A549 (cell line): ENCODE results near the gene ABCF2. TPM values are rescaled to one million over a fixed set of nuclear protein-coding genes. Genes with fewer than 3 reads are reported as not detected.

Experiments used
- ATAC-seq, 2 experiments: fragments of 200-7000 bp in 1 of 2; fragments of >200 bp in 1 of 2; cut with Nextera tagmentation in 1 of 2; cut with Tn5 transposase in 1 of 2; 3 replicates each; pipeline versions ENCODE4 v1.8.0 to v1.9.1; 2018 to 2020; ENCODE audit warnings: mild to moderate bottlenecking in 1 of 2, moderate library complexity in 1 of 2
- CTCF ChIA-PET: fragments of 300-600 bp; sonication (Branson Sonifier 250); formaldehyde crosslinking; extraction: SDS; loops from one replicate; lab custom pipeline; 2021; ENCODE audit warnings: antibody characterized with exemption, inconsistent platforms; lab: Yijun Ruan, JAX
- POLR2A ChIA-PET: fragments of 350-600 bp; formaldehyde crosslinking; extraction: SDS; loops from one replicate; lab custom pipeline; 2021; ENCODE audit warnings: antibody characterized with exemption, inconsistent platforms; lab: Yijun Ruan, JAX
- DNase-seq, 2 experiments: peaks; one replicate each; pipeline versions ENCODE4 v3.0.0 to v3.0.0-alpha.2; 2011 to 2016; ENCODE audit warnings: low read depth in 1 of 2, low spot score in 1 of 2
- FAIRE-seq: peaks from 2 replicates; lab custom pipeline; 2011; peaks lifted over from hg19 to GRCh38; lab: Jason Lieb, UNC
- H3K27ac ChIP-seq, 2 experiments: fragments of >200 bp; sonication (Bioruptor Twin); formaldehyde crosslinking; 3 replicates each; pipeline ENCODE4 v1.5.1; 2016 to 2017
- H3K4me1 ChIP-seq: fragments of >200 bp; sonication (Bioruptor Twin); formaldehyde crosslinking; 3 replicates; pipeline ENCODE4 v1.6.1; 2016
- H3K4me2 ChIP-seq: fragments of >200 bp; sonication (Bioruptor Twin); formaldehyde crosslinking; 3 replicates; pipeline ENCODE4 v1.6.1; 2016
- H3K4me3 ChIP-seq: fragments of >200 bp; sonication (Bioruptor Twin); formaldehyde crosslinking; 3 replicates; pipeline ENCODE4 v1.5.1; 2016
- H3K9me3 ChIP-seq: fragments of >200 bp; sonication (Bioruptor Twin); formaldehyde crosslinking; 3 replicates; pipeline ENCODE4 v1.6.1; 2016
- BCL3 ChIP-seq: fragments of >200 bp; sonication (Bioruptor Twin); formaldehyde crosslinking; IDR thresholded peaks from 3 replicates; pipeline ENCODE4 v1.6.1; 2016
- CBX2 ChIP-seq: fragments of 200-600 bp; sonication (generic); IDR thresholded peaks from 2 replicates; pipeline ENCODE4 v1.6.1; 2016; ENCODE audit warnings: low read depth, mild to moderate bottlenecking, borderline replicate concordance
- CHD2 ChIP-seq: fragments of 150-350 bp; IDR thresholded peaks from 2 replicates; pipeline ENCODE4 v1.6.1; 2014; ENCODE audit warnings: low read length; ENCODE audit not compliant: partially characterized antibody
- CTCF ChIP-seq: fragments of >200 bp; sonication (Bioruptor Twin); formaldehyde crosslinking; IDR thresholded peaks from 3 replicates; pipeline ENCODE4 v1.5.1; 2016
- ESRRA ChIP-seq: fragments of 150-350 bp; IDR thresholded peaks from 2 replicates; pipeline ENCODE4 v1.6.1; 2014; ENCODE audit warnings: mild to moderate bottlenecking, low read length, borderline replicate concordance
- FOSL2 ChIP-seq, 2 experiments: fragments of 450-650 bp in 1 of 2; fragments of >200 bp in 1 of 2; sonication (Bioruptor Twin) in 1 of 2; formaldehyde crosslinking; IDR thresholded peaks; 2 replicates each; pipeline versions ENCODE4 v1.5.0 to v1.6.1; 2016 to 2020; ENCODE audit warnings: mild to moderate bottlenecking in 1 of 2, moderate library complexity in 1 of 2
- HOXB5 ChIP-seq: fragments of 250-450 bp; sonication (Bioruptor Pico); IDR thresholded peaks from 2 replicates; pipeline ENCODE4 v1.5.0; 2020; ENCODE audit warnings: mild to moderate bottlenecking, moderate library complexity
- JUN ChIP-seq, 2 experiments: fragments of >200 bp; sonication (Bioruptor Twin); formaldehyde crosslinking; IDR thresholded peaks; 2 replicates in 1 of 2; 3 replicates in 1 of 2; pipeline ENCODE4 v1.6.1; 2016 to 2017
- KDM1A ChIP-seq: fragments of 200-600 bp; sonication (generic); IDR thresholded peaks from 2 replicates; pipeline ENCODE4 v1.6.1; 2016; ENCODE audit warnings: low read depth, mild to moderate bottlenecking
- MAZ ChIP-seq: fragments of 150-350 bp; IDR thresholded peaks from 2 replicates; pipeline ENCODE4 v1.6.1; 2014; ENCODE audit warnings: antibody characterized with exemption, low read depth, low read length, borderline replicate concordance
- NR3C1 ChIP-seq: fragments of >200 bp; sonication (Bioruptor Twin); formaldehyde crosslinking; IDR thresholded peaks from 3 replicates; pipeline ENCODE4 v1.6.1; 2017
- RCOR1 ChIP-seq: fragments of 150-350 bp; IDR thresholded peaks from 2 replicates; pipeline ENCODE4 v1.6.1; 2014; ENCODE audit warnings: antibody characterized with exemption, low read length, low read depth
- RFX5 ChIP-seq: fragments of 450-650 bp; IDR thresholded peaks from 2 replicates; pipeline ENCODE4 v1.7.1; 2014; ENCODE audit warnings: antibody characterized with exemption, mild to moderate bottlenecking, moderate library complexity
- ZSCAN20 ChIP-seq: fragments of 250-450 bp; sonication (Bioruptor Pico); IDR thresholded peaks from 2 replicates; pipeline ENCODE4 v1.8.0; 2022; ENCODE audit warnings: mild to moderate bottlenecking, moderate library complexity
- WGBS: methylation state at CpG from one replicate; pipeline ENCODE4 v1.1.6; 2017; ENCODE audit errors: missing lambda C conversion rate; 5-methylcytosine and 5-hydroxymethylcytosine counted together
- polyA plus RNA-seq, 4 experiments: library from polyadenylated mRNA; depleted of rRNA in 3 of 4; stranded (reverse); fragments of >200 nt; fragmentation: RNase III in 1 of 4; extraction: RNeasy Plus Mini Kit Qiagen cat#74134 plus additional on column Dnase treatment in 1 of 4; gene quantifications; 2 replicates in 3 of 4; 3 replicates in 1 of 4; pipeline ENCODE4 v1.2.3, GENCODE V29; 2011 to 2017
- TF ChIP-seq, protein P1 (sequence below): IDR thresholded peaks from 2 replicates; pipeline ENCODE4 v1.6.1; 2012
- TF ChIP-seq, protein P2 (sequence below): IDR thresholded peaks from 2 replicates; pipeline ENCODE4 v1.6.1; 2012; ENCODE audit warnings: low read depth, borderline replicate concordance
- TF ChIP-seq, protein P3 (sequence below): IDR thresholded peaks from 2 replicates; pipeline ENCODE4 v1.6.1; 2012

ABCF2 gene
- polyA plus RNA-seq, 2 of the 4 experiments (the other 2 are of a cell fraction) = 47.8 to 70.9 TPM

- WGBS = under 1% methylated on average over 25 of the region's 71 CpGs
- Histone ChIP-seq H3K4me2 (peak within 1 kb of the TSS; percentile 97), H3K4me1 (peaks cover 60% of the 10 kb centered on the region), H3K27ac (peak within 1 kb of the TSS; percentile 82 to 94), H3K4me3 (peak within 1 kb of the TSS; percentile 70), H3K9me3 (no peaks in the 10 kb centered on the region)
- DNase-seq (peak; percentile 36 to 51), ATAC-seq (peak; percentile 2 to 14; a peak in 3 of 6 replicates), FAIRE-seq (no peak)
- CTCF ChIA-PET = interaction anchor here (1.2 to 3.1 kb wide), 5 partner anchors 42 to 125 kb away, joined by 3 to 21 read pairs (median 7); no protein-coding TSS in a partner anchor
- POLR2A ChIA-PET = no interaction called here
- TF ChIP-seq HOXB5 (CRISPR knock-in tag) (no peak), CHD2 (no peak), BCL3 (0 out of 3 replicates have a peak, but pooled peaks have one; percentile 41), JUN (IDR thresholded peaks at IDR 0.05) (peak; percentile 14 to 29; a peak in 1 of 5 replicates)
These were observed 21.5 kb upstream of the ABCF2 start, which contains the start of gene SMARCD3 for GRCh38 chr7:151248346-151249033. Gene SMARCD3, minus strand, starts transcription at chr7:151248694. Its CDS starts 132 bp downstream, at chr7:151248562.

DNA sequence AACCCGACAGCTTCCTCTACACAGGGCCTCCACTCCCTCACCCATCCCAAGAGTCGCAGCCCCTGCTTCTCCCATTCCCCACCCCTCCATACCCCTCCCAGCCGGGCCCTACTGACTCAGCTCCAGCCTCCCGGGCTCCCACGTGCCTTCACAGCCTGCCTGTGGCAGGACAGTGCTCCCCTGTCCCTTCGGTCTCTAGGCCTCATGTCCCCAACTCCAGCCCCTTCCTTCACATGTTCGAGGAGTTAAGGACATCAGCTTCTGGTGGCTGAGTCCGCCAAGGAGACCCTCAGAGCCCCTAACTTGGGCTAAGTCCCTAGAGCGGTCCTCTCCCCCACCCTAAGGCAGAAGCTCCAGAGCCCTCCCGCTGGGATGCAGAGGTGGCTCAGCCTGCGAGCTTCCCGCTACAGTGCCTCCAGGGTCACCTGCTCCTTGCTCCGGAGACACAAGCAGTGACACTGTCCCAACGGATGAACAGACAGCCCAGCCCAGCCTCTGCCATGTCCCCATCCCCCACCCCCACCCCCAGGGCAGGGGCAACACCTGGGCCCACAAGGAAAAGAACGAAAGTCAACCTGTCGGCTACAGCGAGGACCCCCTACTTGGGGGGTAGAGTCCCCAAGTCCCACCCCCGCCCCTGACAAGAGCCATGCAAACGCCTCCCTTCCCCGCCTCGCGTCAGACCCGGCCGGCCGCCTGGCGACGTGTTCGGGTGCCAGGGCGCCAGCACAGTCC is 20.8 kb upstream of the ABCF2 start:
- no peaks in the 10 kb centered on the region for H3K9me3 ChIP-seq
- ChIA-PET POLR2A (interaction anchor here (2.1 kb wide), 1 partner anchor 15 kb away, joined by 9 read pairs; the partner anchor contains the start of gene CHPF2), CTCF (interaction anchor here (0.8 to 3.1 kb wide), 8 partner anchors 11 to 124 kb away, joined by 3 to 21 read pairs (median 6); partner anchors contain the start of gene ABCF2)
- DNase-seq = peak in 1 of 2 experiments; percentile 36
- H3K4me3 ChIP-seq = peak overlapping the region; percentile 70
- TF ChIP-seq MAZ = no peak
- no peak for TF ChIP-seq FOSL2 (IDR thresholded peaks at IDR 0.05)
- TF ChIP-seq FOSL2 (CRISPR knock-in tag; IDR thresholded peaks at IDR 0.05) = no peak
- no peak for TF ChIP-seq RFX5
- no peak for TF ChIP-seq NR3C1
- no peak for TF ChIP-seq ESRRA
- no peak for TF ChIP-seq CBX2
- TF ChIP-seq KDM1A = no peak
- TF ChIP-seq, protein P1, sequence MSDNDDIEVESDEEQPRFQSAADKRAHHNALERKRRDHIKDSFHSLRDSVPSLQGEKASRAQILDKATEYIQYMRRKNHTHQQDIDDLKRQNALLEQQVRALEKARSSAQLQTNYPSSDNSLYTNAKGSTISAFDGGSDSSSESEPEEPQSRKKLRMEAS = peak; percentile 64
- ATAC-seq = peak in 1 of 2 experiments; percentile 2; a peak in 1 of 6 replicates
- H3K27ac ChIP-seq = peak overlapping the region; percentile 82 to 94
- 32% methylated on average over 13 of the region's 29 CpGs for WGBS
- FAIRE-seq = no peak
- peaks cover 60% of the 10 kb centered on the region for H3K4me1 ChIP-seq
- H3K4me2 ChIP-seq = peak overlapping the region; percentile 97

DNA sequence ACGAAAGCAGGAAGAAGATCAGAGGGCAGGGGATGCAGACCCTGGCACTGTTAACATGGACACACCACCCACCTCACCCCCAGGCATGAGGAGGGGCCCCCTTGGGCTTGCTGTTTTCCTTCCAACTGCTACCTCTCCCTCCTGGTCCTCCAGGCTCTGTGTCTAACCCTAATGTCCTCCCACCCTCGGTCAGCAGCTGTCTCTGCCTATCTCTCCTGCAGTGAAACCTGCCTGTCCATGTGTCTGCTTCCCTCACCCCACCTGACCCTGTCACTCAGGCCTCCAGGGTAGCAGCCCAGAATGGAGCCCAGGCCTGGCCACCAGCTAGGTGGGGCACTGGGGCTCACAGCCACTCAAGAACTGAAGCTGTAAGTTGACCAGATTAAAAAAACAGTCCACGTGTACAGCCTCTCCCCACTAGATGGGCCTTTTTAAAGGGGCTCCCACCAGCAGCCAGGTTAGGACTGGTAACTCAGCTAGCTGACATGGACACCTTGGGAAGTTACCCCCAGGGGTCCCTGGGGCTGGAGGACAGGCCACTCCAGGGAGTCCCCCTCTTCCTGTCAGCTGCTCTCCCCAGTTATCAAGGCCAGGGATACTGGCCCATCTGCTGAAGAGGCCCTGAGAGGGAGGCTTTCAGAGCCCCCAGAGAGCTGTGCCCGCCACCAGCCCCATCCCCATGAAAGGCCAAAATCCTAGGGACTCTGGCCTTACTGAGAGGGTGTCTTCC is 20.0 kb upstream of the ABCF2 start:
- FAIRE-seq (no peak), ATAC-seq (peak in 1 of 2 experiments; percentile 1; a peak in 3 of 6 replicates), DNase-seq (no peak)
- peak overlapping the region in 1 of 2 experiments; percentile 94; a peak in 3 of 6 replicates for H3K27ac ChIP-seq
- H3K4me2 ChIP-seq = peak overlapping the region; percentile 97
- ChIA-PET POLR2A (interaction anchor here (2.1 kb wide), 1 partner anchor 14 kb away, joined by 9 read pairs; the partner anchor contains the start of gene CHPF2), CTCF (interaction anchor here (0.8 to 4.2 kb wide), 12 partner anchors 10 to 124 kb away, joined by 3 to 69 read pairs (median 6); partner anchors contain the start of genes ABCF2 and CHPF2)
- peaks cover 55% of the 10 kb centered on the region for H3K4me1 ChIP-seq
- no peak overlapping the region; the same call in 2 of the 3 replicates for H3K4me3 ChIP-seq
- no peaks in the 10 kb centered on the region for H3K9me3 ChIP-seq
- WGBS = 63% methylated on average over 3 of the region's 4 CpGs
- TF ChIP-seq CTCF (no peak), ZSCAN20 (CRISPR knock-in tag) (no peak), RCOR1 (no peak)
- TF ChIP-seq, protein P2, sequence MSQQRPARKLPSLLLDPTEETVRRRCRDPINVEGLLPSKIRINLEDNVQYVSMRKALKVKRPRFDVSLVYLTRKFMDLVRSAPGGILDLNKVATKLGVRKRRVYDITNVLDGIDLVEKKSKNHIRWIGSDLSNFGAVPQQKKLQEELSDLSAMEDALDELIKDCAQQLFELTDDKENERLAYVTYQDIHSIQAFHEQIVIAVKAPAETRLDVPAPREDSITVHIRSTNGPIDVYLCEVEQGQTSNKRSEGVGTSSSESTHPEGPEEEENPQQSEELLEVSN = no peak
- TF ChIP-seq, protein P3, sequence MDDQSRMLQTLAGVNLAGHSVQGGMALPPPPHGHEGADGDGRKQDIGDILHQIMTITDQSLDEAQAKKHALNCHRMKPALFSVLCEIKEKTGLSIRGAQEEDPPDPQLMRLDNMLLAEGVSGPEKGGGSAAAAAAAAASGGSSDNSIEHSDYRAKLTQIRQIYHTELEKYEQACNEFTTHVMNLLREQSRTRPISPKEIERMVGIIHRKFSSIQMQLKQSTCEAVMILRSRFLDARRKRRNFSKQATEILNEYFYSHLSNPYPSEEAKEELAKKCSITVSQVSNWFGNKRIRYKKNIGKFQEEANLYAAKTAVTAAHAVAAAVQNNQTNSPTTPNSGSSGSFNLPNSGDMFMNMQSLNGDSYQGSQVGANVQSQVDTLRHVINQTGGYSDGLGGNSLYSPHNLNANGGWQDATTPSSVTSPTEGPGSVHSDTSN = no peak
